WTC11 (cell line): ENCODE results near the gene PDE1C. TPM values are rescaled to one million over a fixed set of nuclear protein-coding genes. Genes with fewer than 3 reads are reported as not detected.

Experiments used
- ATAC-seq: fragments of 200-7000 bp; cut with Tn5 transposase; 2 replicates; pipeline ENCODE4 v1.10.0; 2021; ENCODE audit warnings: mild to moderate bottlenecking, moderate library complexity
- CTCF ChIA-PET: fragments of 300-600 bp; sonication (Branson Sonifier 250); formaldehyde crosslinking; loops from one replicate; lab custom pipeline; 2021; ENCODE audit warnings: antibody characterized with exemption; lab: Charles Lee
- POLR2A ChIA-PET: fragments of 350-600 bp; sonication (Branson Sonifier 250); formaldehyde crosslinking; loops from one replicate; lab custom pipeline; 2021; ENCODE audit warnings: antibody characterized with exemption; lab: Charles Lee
- DNase-seq: peaks from one replicate; pipeline ENCODE4 v3.0.0; 2021; ENCODE audit warnings: low spot score
- H3K27ac Mint-ChIP-seq: 2 replicates; pipeline ENCODE4 v1.8.0; 2021; ENCODE audit warnings: mixed read lengths
- H3K27me3 Mint-ChIP-seq: 2 replicates; pipeline ENCODE4 v1.8.0; 2021; ENCODE audit warnings: low read depth, mild to moderate bottlenecking, moderate library complexity, mixed read lengths
- H3K36me3 Mint-ChIP-seq: 2 replicates; pipeline ENCODE4 v1.8.0; 2021; ENCODE audit warnings: mixed read lengths
- H3K4me1 Mint-ChIP-seq: 2 replicates; pipeline ENCODE4 v1.8.0; 2022; ENCODE audit warnings: mixed read lengths
- H3K4me3 Mint-ChIP-seq: 2 replicates; pipeline ENCODE4 v1.8.0; 2021; ENCODE audit warnings: mild to moderate bottlenecking, moderate library complexity, mixed read lengths
- H3K9me3 Mint-ChIP-seq: 2 replicates; pipeline ENCODE4 v1.8.0; 2021; ENCODE audit warnings: mixed read lengths
- ATF1 ChIP-seq: sonication (generic); formaldehyde crosslinking; IDR thresholded peaks from 2 replicates; pipeline ENCODE4 v1.8.1; 2023; ENCODE audit warnings: mild to moderate bottlenecking, moderate library complexity, missing genetic modification reagents
- FOXJ3 ChIP-seq: sonication (generic); formaldehyde crosslinking; IDR thresholded peaks from 2 replicates; pipeline ENCODE4 v1.9.0; 2021; ENCODE audit warnings: missing genetic modification reagents, mild to moderate bottlenecking, borderline replicate concordance
- FOXK1 ChIP-seq: sonication (generic); formaldehyde crosslinking; IDR thresholded peaks from 2 replicates; pipeline ENCODE4 v1.8.0; 2022; ENCODE audit warnings: mild to moderate bottlenecking, moderate library complexity, missing genetic modification reagents
- GTF2I ChIP-seq: fragments of 250-450 bp; sonication (Bioruptor Pico); conservative IDR thresholded peaks from 2 replicates; pipeline ENCODE4 v1.4.0; 2021; ENCODE audit warnings: mild to moderate bottlenecking
- JAZF1 ChIP-seq: fragments of 250-450 bp; sonication (Bioruptor Pico); IDR thresholded peaks from 2 replicates; pipeline ENCODE4 v1.9.0; 2021; ENCODE audit warnings: moderate library complexity, mild to moderate bottlenecking, inconsistent platforms
- KAT7 ChIP-seq: sonication (generic); formaldehyde crosslinking; IDR thresholded peaks from 2 replicates; pipeline ENCODE4 v1.8.1; 2023; ENCODE audit warnings: missing genetic modification reagents, mild to moderate bottlenecking, borderline replicate concordance
- NFATC4 ChIP-seq: fragments of 250-450 bp; sonication (Bioruptor Pico); IDR thresholded peaks from 2 replicates; pipeline ENCODE4 v1.9.0; 2021; ENCODE audit warnings: mild to moderate bottlenecking
- NR2C2 ChIP-seq: sonication (generic); formaldehyde crosslinking; IDR thresholded peaks from 2 replicates; pipeline ENCODE4 v1.8.0; 2022; ENCODE audit warnings: mild to moderate bottlenecking, missing genetic modification reagents
- SMAD3 ChIP-seq: sonication (generic); formaldehyde crosslinking; IDR thresholded peaks from 2 replicates; pipeline ENCODE4 v1.8.0; 2022; ENCODE audit warnings: missing genetic modification reagents, mild to moderate bottlenecking, borderline replicate concordance
- TCF7 ChIP-seq: sonication (generic); formaldehyde crosslinking; IDR thresholded peaks from 2 replicates; pipeline ENCODE4 v1.8.0; 2022; ENCODE audit warnings: mild to moderate bottlenecking, low read depth, missing genetic modification reagents, moderate library complexity
- TEAD4 ChIP-seq: sonication (generic); formaldehyde crosslinking; IDR thresholded peaks from 2 replicates; pipeline ENCODE4 v1.8.0; 2022; ENCODE audit warnings: mild to moderate bottlenecking, missing genetic modification reagents
- ZNF121 ChIP-seq: sonication (generic); formaldehyde crosslinking; IDR thresholded peaks from 2 replicates; pipeline ENCODE4 v1.8.0; 2023; ENCODE audit warnings: missing genetic modification reagents
- ZNF416 ChIP-seq: fragments of 250-450 bp; sonication (Bioruptor Pico); IDR thresholded peaks from 2 replicates; pipeline ENCODE4 v1.9.0; 2021; ENCODE audit warnings: mild to moderate bottlenecking, inconsistent platforms
- total RNA-seq: library from RNA; stranded (reverse); gene quantifications from 3 replicates; pipeline ENCODE4 v1.2.3, GENCODE V29; 2021
- TF ChIP-seq, protein P1 (sequence below): sonication (generic); formaldehyde crosslinking; IDR thresholded peaks from 2 replicates; pipeline ENCODE4 v1.8.1; 2023; ENCODE audit warnings: mild to moderate bottlenecking, missing genetic modification reagents, moderate library complexity
- TF ChIP-seq, protein P2 (sequence below): sonication (generic); formaldehyde crosslinking; IDR thresholded peaks from 2 replicates; pipeline ENCODE4 v1.8.1; 2023; ENCODE audit warnings: mild to moderate bottlenecking, missing genetic modification reagents, moderate library complexity
- TF ChIP-seq, protein P3 (sequence below): sonication (generic); formaldehyde crosslinking; IDR thresholded peaks from 2 replicates; pipeline ENCODE4 v1.8.1; 2022; ENCODE audit warnings: low read depth, mild to moderate bottlenecking, moderate library complexity, missing genetic modification reagents, borderline replicate concordance
- TF ChIP-seq, protein P4 (sequence below): fragments of 250-450 bp; sonication (Bioruptor Pico); IDR thresholded peaks from 2 replicates; pipeline ENCODE4 v1.9.0; 2021; ENCODE audit warnings: mild to moderate bottlenecking
- TF ChIP-seq, protein P5 (sequence below): fragments of 250-450 bp; sonication (Bioruptor Pico); IDR thresholded peaks from 2 replicates; pipeline ENCODE4 v1.8.0; 2021; ENCODE audit warnings: mild to moderate bottlenecking
- TF ChIP-seq, protein P6 (sequence below): sonication (generic); formaldehyde crosslinking; IDR thresholded peaks from 2 replicates; pipeline ENCODE4 v1.8.1; 2022; ENCODE audit warnings: mild to moderate bottlenecking, missing genetic modification reagents, moderate library complexity, borderline replicate concordance
- TF ChIP-seq, protein P7 (sequence below): fragments of 200-600 bp; IDR thresholded peaks from 2 replicates; pipeline ENCODE4 v1.8.0; 2022; ENCODE audit warnings: antibody characterized with exemption
- TF ChIP-seq, protein P8 (sequence below): fragments of 250-450 bp; sonication (Bioruptor Pico); IDR thresholded peaks from 2 replicates; pipeline ENCODE4 v1.9.0; 2021; ENCODE audit warnings: mild to moderate bottlenecking, borderline replicate concordance

Gene PDE1C
- total RNA-seq, 1 experiment from 2014 or later, result 0.55 TPM

DNA sequence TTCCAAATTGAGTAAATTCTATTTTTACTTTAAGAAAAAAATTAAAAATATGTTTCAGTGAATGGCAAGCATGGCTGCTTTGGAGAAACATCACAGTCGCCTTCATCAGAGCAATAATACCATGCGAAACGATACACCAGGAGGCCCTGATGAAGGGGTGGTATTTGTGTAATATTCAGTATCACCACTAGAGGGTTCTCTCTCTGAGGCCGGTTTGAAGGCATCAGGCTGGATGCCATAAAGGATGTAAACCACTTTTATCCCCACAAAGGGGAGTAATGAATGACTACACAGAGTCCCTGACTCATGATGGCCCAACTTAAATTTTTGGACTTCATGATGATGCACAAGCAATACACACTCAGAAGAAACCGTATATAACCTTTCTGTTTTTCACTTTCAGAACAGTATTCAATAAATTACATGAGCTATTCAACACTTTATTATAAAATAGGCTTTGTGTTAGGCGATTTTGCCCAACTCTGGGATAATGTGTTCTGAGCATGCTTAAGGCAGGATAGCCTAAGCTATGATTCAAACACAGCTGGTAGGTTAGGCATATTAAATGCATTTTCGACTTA, 287.7 kb downstream of the PDE1C start:
- POLR2A ChIA-PET, result no interaction called here

DNA sequence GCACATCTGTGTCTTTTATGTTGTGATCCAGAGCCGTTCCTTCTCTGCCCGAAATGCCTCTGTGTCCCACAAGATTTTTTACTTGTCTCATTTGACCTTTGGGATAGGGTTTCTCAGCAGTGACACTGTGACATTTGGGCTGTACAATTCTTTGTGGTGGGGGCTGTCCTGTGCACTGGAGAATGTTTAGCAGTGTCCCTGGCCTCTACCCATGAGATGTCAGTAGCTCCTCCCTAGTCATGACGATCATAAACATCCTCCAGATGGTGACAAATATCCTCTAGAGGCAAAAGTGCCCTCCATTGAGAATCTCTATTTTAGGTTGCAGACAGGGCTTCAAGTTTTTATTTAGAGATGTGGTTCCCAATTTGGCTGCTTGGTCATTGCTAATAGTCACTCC, 291.9 kb downstream of the PDE1C start:
- CTCF ChIA-PET, result interaction anchor here (1.2 kb wide), 1 partner anchor 34 kb away, joined by 4 read pairs; no protein-coding TSS in a partner anchor
- peaks cover 4% of the 10 kb centered on the region for H3K4me1 Mint-ChIP-seq
- H3K4me3 Mint-ChIP-seq, result no peak overlapping the region
- no peak for DNase-seq
- H3K36me3 Mint-ChIP-seq, result no peaks in the 10 kb centered on the region
- peaks cover 98% of the 10 kb centered on the region for H3K27me3 Mint-ChIP-seq
- TF ChIP-seq SMAD3 (no peak), TCF7 (no peak), ATF1 (no peak), FOXK1 (no peak), KAT7 (CRISPR knock-in tag) (no peak), ZNF416 (no peak), NFATC4 (CRISPR knock-in tag) (no peak)
- TF ChIP-seq, protein P1, sequence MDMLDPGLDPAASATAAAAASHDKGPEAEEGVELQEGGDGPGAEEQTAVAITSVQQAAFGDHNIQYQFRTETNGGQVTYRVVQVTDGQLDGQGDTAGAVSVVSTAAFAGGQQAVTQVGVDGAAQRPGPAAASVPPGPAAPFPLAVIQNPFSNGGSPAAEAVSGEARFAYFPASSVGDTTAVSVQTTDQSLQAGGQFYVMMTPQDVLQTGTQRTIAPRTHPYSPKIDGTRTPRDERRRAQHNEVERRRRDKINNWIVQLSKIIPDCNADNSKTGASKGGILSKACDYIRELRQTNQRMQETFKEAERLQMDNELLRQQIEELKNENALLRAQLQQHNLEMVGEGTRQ, result no peak
- TF ChIP-seq, protein P2, sequence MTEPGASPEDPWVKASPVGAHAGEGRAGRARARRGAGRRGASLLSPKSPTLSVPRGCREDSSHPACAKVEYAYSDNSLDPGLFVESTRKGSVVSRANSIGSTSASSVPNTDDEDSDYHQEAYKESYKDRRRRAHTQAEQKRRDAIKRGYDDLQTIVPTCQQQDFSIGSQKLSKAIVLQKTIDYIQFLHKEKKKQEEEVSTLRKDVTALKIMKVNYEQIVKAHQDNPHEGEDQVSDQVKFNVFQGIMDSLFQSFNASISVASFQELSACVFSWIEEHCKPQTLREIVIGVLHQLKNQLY (CRISPR knock-in tag), result no peak
- TF ChIP-seq, protein P3, sequence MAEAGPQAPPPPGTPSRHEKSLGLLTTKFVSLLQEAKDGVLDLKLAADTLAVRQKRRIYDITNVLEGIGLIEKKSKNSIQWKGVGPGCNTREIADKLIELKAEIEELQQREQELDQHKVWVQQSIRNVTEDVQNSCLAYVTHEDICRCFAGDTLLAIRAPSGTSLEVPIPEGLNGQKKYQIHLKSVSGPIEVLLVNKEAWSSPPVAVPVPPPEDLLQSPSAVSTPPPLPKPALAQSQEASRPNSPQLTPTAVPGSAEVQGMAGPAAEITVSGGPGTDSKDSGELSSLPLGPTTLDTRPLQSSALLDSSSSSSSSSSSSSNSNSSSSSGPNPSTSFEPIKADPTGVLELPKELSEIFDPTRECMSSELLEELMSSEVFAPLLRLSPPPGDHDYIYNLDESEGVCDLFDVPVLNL (CRISPR knock-in tag), result no peak
- TF ChIP-seq, all 79 proteins: peak for 0
- no peak for ATAC-seq
- Mint-ChIP-seq H3K27ac (no peak overlapping the region), H3K9me3 (no peaks in the 10 kb centered on the region)
- POLR2A ChIA-PET, result no interaction called here

More for the DNA sequence above, 287.7 kb downstream of the PDE1C start:
- no peak for DNase-seq
- H3K4me1 Mint-ChIP-seq, result no peaks in the 10 kb centered on the region
- peak; percentile 92 for ATAC-seq
- TF ChIP-seq, protein P4, sequence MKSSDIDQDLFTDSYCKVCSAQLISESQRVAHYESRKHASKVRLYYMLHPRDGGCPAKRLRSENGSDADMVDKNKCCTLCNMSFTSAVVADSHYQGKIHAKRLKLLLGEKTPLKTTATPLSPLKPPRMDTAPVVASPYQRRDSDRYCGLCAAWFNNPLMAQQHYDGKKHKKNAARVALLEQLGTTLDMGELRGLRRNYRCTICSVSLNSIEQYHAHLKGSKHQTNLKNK (CRISPR knock-in tag), result no peak
- TF ChIP-seq, protein P5, sequence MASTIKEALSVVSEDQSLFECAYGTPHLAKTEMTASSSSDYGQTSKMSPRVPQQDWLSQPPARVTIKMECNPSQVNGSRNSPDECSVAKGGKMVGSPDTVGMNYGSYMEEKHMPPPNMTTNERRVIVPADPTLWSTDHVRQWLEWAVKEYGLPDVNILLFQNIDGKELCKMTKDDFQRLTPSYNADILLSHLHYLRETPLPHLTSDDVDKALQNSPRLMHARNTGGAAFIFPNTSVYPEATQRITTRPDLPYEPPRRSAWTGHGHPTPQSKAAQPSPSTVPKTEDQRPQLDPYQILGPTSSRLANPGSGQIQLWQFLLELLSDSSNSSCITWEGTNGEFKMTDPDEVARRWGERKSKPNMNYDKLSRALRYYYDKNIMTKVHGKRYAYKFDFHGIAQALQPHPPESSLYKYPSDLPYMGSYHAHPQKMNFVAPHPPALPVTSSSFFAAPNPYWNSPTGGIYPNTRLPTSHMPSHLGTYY (CRISPR knock-in tag), result no peak
- TF ChIP-seq ATF1, result no peak
- TF ChIP-seq, protein P6, sequence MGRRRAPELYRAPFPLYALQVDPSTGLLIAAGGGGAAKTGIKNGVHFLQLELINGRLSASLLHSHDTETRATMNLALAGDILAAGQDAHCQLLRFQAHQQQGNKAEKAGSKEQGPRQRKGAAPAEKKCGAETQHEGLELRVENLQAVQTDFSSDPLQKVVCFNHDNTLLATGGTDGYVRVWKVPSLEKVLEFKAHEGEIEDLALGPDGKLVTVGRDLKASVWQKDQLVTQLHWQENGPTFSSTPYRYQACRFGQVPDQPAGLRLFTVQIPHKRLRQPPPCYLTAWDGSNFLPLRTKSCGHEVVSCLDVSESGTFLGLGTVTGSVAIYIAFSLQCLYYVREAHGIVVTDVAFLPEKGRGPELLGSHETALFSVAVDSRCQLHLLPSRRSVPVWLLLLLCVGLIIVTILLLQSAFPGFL (CRISPR knock-in tag), result no peak
- TF ChIP-seq, protein P7, sequence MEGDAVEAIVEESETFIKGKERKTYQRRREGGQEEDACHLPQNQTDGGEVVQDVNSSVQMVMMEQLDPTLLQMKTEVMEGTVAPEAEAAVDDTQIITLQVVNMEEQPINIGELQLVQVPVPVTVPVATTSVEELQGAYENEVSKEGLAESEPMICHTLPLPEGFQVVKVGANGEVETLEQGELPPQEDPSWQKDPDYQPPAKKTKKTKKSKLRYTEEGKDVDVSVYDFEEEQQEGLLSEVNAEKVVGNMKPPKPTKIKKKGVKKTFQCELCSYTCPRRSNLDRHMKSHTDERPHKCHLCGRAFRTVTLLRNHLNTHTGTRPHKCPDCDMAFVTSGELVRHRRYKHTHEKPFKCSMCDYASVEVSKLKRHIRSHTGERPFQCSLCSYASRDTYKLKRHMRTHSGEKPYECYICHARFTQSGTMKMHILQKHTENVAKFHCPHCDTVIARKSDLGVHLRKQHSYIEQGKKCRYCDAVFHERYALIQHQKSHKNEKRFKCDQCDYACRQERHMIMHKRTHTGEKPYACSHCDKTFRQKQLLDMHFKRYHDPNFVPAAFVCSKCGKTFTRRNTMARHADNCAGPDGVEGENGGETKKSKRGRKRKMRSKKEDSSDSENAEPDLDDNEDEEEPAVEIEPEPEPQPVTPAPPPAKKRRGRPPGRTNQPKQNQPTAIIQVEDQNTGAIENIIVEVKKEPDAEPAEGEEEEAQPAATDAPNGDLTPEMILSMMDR, result peak; percentile 82
- TF ChIP-seq, all 79 proteins: peak for 1
- CTCF ChIA-PET, result interaction anchor here (1.1 to 2.1 kb wide), 3 partner anchors 15 to 422 kb away, joined by 3 to 8 read pairs (median 7); no protein-coding TSS in a partner anchor
- Mint-ChIP-seq H3K4me3 (no peak overlapping the region), H3K36me3 (no peaks in the 10 kb centered on the region), H3K27ac (no peak overlapping the region), H3K9me3 (no peaks in the 10 kb centered on the region), H3K27me3 (peaks cover 94% of the 10 kb centered on the region)

DNA sequence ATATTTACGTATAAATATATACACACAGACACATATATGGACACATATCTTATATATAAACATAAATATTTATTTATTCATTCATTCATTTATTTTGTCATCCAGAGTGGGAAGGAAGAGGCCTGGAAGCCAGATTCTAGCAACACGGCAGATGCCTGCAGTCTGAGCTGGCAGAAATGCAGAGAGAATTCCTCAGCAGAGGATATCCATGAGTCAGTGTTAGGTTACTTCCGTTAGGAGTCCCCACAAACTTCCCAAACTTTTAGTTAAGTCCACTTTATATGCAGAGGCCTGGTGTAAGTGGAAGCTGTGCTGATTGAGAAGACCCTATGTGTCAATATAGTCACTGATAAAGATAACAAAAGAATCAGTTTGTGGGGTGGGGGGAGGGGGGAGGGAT, 293.6 kb downstream of the PDE1C start:
- ATAC-seq (no peak), DNase-seq (no peak)
- H3K9me3 Mint-ChIP-seq, result no peaks in the 10 kb centered on the region
- ChIA-PET POLR2A (no interaction called here), CTCF (no interaction called here)
- no peaks in the 10 kb centered on the region for H3K36me3 Mint-ChIP-seq
- H3K27me3 Mint-ChIP-seq, result peaks cover 100% of the 10 kb centered on the region
- no peak overlapping the region for H3K27ac Mint-ChIP-seq
- H3K4me1 Mint-ChIP-seq, result peaks cover 4% of the 10 kb centered on the region
- H3K4me3 Mint-ChIP-seq, result no peak overlapping the region
- TF ChIP-seq ZNF121 (CRISPR knock-in tag) (no peak), GTF2I (CRISPR knock-in tag) (no peak), FOXJ3 (CRISPR knock-in tag) (no peak), JAZF1 (CRISPR knock-in tag) (no peak), TEAD4 (CRISPR knock-in tag) (no peak), NR2C2 (CRISPR knock-in tag) (no peak)
- TF ChIP-seq, protein P8, sequence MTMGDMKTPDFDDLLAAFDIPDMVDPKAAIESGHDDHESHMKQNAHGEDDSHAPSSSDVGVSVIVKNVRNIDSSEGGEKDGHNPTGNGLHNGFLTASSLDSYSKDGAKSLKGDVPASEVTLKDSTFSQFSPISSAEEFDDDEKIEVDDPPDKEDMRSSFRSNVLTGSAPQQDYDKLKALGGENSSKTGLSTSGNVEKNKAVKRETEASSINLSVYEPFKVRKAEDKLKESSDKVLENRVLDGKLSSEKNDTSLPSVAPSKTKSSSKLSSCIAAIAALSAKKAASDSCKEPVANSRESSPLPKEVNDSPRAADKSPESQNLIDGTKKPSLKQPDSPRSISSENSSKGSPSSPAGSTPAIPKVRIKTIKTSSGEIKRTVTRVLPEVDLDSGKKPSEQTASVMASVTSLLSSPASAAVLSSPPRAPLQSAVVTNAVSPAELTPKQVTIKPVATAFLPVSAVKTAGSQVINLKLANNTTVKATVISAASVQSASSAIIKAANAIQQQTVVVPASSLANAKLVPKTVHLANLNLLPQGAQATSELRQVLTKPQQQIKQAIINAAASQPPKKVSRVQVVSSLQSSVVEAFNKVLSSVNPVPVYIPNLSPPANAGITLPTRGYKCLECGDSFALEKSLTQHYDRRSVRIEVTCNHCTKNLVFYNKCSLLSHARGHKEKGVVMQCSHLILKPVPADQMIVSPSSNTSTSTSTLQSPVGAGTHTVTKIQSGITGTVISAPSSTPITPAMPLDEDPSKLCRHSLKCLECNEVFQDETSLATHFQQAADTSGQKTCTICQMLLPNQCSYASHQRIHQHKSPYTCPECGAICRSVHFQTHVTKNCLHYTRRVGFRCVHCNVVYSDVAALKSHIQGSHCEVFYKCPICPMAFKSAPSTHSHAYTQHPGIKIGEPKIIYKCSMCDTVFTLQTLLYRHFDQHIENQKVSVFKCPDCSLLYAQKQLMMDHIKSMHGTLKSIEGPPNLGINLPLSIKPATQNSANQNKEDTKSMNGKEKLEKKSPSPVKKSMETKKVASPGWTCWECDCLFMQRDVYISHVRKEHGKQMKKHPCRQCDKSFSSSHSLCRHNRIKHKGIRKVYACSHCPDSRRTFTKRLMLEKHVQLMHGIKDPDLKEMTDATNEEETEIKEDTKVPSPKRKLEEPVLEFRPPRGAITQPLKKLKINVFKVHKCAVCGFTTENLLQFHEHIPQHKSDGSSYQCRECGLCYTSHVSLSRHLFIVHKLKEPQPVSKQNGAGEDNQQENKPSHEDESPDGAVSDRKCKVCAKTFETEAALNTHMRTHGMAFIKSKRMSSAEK (CRISPR knock-in tag), result no peak
